HG02642 (cell line): ENCODE measurements around the gene CLIP4.
"Not testable (repeated sequence)": the region's sequence is repeated elsewhere in the genome, so short reads cannot be mapped to it uniquely, and the experiment has no call there.

ENCODE experiments used
- ATAC-seq: cut with Tn5 transposase; IDR thresholded peaks from one replicate; pipeline ENCODE4 v1.9.1; 2021; ENCODE audit warnings: mild to moderate bottlenecking; ENCODE audit not compliant: unreplicated experiment, poor library complexity

Gene CLIP4

GRCh38 chr2:29096969-29097368, 18.2 kb upstream of the CLIP4 start:
- ATAC-seq: no peak

GRCh38 chr2:29097569-29097968, 17.6 kb upstream of the CLIP4 start:
- ATAC-seq: no peak

DNA sequence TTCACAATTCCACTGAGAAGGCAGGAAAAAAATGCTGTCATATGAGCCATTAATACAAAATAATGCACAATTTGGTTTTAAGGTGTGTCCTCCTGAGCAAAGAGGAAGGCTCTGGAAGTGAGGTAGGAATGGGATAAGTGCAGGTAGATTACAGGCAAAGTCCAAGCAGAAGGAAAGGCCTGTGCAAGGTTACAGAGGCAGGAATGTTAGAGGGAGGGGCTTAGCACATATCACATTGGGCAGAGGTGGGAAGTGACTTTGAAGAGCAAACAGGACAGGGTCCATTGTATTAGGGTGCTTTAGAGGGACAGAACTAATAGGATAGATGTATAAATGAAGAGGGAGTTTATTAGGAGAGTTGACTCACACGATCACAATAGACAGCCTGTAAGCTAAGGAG, 14.7 kb upstream of the CLIP4 start:
- no peak for ATAC-seq

- no peak for ATAC-seq
Observed at GRCh38 chr2:29104688-29105087, 10.5 kb upstream of the CLIP4 start.

DNA sequence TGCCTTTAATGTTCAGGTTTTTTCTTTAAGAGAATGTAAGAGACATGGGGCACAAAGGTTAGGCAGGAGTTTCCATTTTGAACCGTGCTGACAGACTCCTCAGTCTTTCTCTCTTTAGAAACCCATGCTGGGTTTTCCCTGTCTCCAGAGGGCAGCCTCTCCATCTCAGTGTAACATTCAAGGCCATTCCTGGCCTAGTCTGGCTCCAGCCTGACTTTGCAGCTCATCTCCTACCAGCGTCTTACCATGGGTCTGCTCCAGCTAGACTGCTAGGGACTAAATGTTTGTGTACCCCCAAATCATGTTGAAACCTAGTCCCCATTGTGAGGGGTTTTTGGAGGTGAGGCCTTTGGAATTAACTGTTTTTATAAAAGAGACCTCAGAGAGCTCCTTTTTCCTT, 9.8 kb upstream of the CLIP4 start:
- no peak for ATAC-seq

GRCh38 chr2:29106256-29106655, 9.0 kb upstream of the CLIP4 start:
- no peak for ATAC-seq

DNA sequence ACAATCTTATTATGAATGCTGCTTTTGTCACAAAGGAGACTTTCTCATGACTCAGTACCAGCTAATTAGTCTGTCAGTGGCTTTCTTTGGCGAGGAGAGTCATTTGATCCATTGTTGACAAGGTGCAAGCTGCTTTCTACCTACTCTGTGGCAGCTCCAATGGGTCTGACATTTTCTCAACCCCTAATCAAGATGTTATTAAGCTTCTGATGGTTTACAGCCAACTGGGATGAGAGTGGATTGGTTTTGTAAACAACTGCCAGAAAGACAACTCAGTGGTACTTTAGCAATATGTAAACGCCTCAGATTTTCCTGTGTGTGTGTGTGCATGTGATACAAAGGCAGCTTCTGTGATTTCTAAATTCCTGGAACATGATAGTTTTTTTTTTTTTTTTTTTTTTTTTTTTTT, 8.2 kb upstream of the CLIP4 start:
- no peak for ATAC-seq

DNA sequence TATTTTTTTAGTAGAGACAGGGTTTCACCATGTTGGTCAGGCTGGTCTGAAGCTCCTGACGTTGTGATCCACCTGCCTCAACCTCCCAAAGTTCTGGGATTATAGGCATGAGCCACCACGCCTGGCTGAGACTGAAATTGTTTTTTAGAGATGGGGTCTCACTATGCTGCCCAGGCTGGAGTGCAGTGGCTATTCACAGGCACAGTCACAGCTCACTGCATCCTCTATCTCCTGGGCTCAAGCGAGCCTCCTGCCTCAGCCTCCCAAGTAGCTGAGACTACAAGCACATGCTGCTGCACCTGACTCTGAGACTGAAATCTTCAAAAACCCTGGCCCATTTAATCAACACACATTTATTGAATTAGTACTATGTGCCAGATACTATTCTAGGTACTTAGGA, 7.7 kb upstream of the CLIP4 start:
- not testable (repeated sequence) for ATAC-seq

- no peak for ATAC-seq
Observed at GRCh38 chr2:29108225-29108624, 7.0 kb upstream of the CLIP4 start.

DNA sequence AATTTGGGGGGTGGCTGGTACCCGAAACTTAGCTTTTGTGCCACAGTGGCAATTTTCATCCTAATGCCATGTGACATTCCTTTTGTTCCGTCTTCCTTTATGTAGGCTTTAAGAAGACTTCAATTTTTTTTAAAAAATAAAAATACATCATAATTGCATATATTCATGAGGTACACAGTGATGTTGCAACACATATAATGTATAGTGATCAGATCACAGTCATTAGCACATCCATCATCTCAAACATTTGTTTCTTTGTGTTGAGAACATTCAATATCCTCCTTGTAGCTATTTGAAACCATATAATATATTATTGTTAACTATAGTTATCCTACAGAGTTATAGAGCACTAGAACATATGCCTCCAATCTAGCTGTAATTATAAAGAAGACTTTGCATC, 6.0 kb upstream of the CLIP4 start:
- no peak for ATAC-seq

- peak; percentile 28 for ATAC-seq
Observed at GRCh38 chr2:29110916-29111535, 4.2 kb upstream of the CLIP4 start.

DNA sequence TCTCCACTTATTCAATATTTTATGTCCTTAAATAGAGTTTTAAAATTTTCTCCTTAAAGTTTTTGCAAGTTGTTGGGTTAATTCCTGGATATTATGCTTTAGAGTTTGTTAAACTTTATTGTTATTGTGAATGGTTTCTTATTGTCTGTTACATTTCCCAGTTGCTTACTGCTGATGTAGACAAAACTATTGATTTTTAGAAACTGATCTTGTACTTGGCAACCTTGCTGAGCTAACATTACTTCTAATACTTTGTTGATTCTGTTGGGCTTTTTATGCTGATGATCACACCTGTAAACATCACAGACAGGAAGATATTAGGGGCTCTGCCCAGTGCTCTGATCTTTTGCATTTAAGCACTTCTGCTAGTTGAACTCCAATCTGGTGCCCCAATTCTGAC, 2.8 kb upstream of the CLIP4 start:
- no peak for ATAC-seq

- ATAC-seq: no peak
Observed at GRCh38 chr2:29113027-29113686, 2.1 kb upstream of the CLIP4 start.

DNA sequence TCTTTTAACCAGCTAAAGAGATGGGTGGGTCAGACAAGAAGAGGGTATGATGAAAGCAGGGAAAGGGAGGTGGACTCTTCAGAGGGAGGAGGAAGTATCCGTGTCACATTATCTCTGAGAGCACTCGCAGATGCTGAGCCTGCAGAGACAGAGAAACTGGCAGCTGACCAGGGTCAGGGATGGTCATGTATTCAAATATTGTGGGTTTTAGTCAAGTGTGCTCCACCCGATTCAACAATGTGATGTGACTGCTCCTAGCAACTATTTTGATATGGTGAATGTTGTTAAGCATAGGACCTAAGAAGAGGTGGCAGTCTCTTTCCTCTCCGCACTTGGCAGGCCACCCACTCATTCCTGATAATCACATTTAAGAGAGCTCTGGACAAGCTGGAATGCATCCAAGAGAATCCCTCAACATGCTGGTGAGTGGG, 1.3 kb upstream of the CLIP4 start:
- ATAC-seq: no peak

GRCh38 chr2:29114586-29114945, 649 bp upstream of the CLIP4 start:
- ATAC-seq: no peak

DNA sequence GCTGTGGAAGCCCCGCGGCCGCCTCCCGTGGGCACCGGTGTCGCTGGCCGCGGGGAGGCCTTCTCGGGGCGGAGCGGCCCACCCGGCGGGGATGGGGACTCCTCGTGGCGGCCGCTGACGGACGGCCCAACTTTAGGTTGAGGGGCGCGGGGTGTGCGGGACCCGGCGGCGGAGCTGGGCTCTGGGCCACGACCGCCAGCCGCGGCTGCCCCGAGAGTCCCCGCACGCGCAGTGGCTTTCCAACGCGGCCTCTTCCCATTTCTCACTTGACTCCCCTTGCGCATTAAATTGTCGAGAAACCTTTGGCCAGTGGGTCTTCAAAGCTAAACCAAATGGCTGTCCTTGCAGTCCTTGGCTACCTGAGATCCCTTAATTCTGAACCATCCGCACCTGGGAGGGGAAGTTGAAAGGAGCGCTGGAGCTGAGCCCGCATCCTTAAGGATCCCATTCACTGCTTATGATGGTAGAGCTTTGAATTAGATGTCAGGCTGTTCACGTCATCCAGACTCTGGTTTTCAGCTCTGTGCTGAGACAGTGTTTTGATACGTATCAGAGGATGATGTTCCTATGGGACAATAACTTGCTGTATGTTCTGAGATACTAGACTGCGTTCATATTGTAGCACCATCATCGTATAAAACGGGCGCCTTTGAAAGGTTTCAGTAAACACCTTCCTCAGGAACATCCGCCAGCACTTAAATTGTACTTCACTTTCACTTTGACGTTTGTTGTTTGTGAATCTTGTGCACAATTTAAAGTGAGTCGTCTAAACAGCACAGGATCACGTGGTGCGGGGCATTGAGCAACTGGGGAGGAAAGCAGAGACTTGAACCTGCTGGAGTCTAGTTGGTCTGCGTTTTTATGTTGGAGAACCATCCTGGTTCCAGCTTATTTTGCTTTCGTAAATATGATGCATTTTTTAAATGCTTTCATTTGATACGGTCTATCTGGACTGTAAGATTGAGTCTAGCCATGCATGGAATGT, 874 bp downstream of the CLIP4 start:
- peak; percentile 36 for ATAC-seq

- ATAC-seq: no peak
Observed at GRCh38 chr2:29117636-29118303, 2.6 kb downstream of the CLIP4 start.

DNA sequence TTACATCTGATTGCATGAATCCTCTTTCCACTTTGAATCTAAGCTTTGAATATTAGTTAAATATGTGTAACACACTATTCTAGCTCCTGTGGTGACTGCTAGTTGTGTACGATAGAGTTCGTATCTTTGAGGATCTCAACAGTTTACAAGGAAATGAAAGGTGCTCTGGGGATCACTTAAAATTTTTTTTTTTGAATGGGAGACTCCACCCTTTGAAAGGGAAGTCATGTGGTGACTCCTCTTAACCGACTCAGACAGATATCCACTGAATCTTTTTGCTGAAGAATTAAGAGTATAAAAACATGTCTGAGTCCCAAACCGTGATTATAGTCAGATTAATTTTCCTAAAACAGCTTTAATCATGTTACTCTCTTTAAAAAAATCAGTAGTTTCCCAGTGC, 4.0 kb downstream of the CLIP4 start:
- ATAC-seq: no peak

DNA sequence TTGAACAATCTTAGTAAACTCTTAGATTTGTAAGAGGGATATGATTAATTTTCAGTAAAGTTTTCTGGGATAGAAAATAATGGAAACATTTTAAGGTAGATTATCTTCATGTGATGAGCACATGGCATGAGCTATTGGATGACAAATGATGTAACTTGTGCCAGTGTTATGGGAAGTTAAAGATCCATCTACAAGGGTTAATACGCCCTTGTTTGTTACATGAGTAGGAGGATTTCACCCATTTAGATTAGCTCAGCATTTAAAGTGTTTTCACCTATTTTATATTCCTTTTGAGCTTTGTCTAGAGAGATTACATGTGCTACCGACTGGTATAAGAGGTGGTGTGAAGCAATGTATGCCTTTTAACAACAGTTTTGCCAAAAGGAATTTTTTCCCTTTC, 5.6 kb downstream of the CLIP4 start:
- no peak for ATAC-seq

- ATAC-seq: no peak
Observed at GRCh38 chr2:29123617-29124349, 8.6 kb downstream of the CLIP4 start.
